A673 (cell line): ENCODE results near the gene RPTOR. TPM values are rescaled to one million over a fixed set of nuclear protein-coding genes. Genes with fewer than 3 reads are reported as not detected.

Experiments
- BruUV-seq: library from RNA; stranded (reverse); fragments of 400-500 nt; replicated peaks from 2 replicates; lab custom pipeline; 2021; lab: Mats Ljungman, UMichigan
- CTCF ChIA-PET: fragments of 300-600 bp; sonication (Branson Sonifier 250); formaldehyde crosslinking; loops from one replicate; lab custom pipeline; 2022; ENCODE audit warnings: antibody characterized with exemption; lab: Charles Lee
- POLR2A ChIA-PET: fragments of 300-600 bp; sonication (Branson Sonifier 250); formaldehyde crosslinking; loops from one replicate; lab custom pipeline; 2022; ENCODE audit warnings: antibody characterized with exemption; ENCODE audit not compliant: low non-redundant PET; lab: Charles Lee
- DNase-seq: peaks from one replicate; pipeline ENCODE4 v3.0.0-alpha.2; 2015; ENCODE audit warnings: low spot score
- H3K27ac ChIP-seq: fragments of 200-600 bp; sonication (generic); 2 replicates; pipeline ENCODE4 v1.5.1; 2016; ENCODE audit warnings: mixed run types, low read depth, mild to moderate bottlenecking, mixed read lengths, antibody characterized with exemption, low read length; ENCODE audit not compliant: poor library complexity, severe bottlenecking
- H3K27me3 ChIP-seq: fragments of 200-600 bp; sonication (generic); replicated peaks from 2 replicates; pipeline ENCODE4 v1.6.1; 2017; ENCODE audit warnings: mixed run types, low read depth, mild to moderate bottlenecking, mixed read lengths, antibody characterized with exemption, low read length; ENCODE audit not compliant: insufficient read depth, poor library complexity
- H3K36me3 ChIP-seq: fragments of 200-600 bp; sonication (generic); 2 replicates; pipeline ENCODE4 v1.6.1; 2016; ENCODE audit warnings: mixed run types, mild to moderate bottlenecking, mixed read lengths, antibody characterized with exemption, low read length; ENCODE audit not compliant: insufficient read depth, poor library complexity, severe bottlenecking
- H3K4me1 ChIP-seq: fragments of 200-600 bp; sonication (generic); 2 replicates; pipeline ENCODE4 v1.6.1; 2017; ENCODE audit warnings: mixed run types, mild to moderate bottlenecking, mixed read lengths, antibody characterized with exemption, low read length; ENCODE audit not compliant: insufficient read depth, poor library complexity, severe bottlenecking
- H3K4me3 ChIP-seq: fragments of 200-600 bp; sonication (generic); 2 replicates; pipeline ENCODE4 v1.5.1; 2016; ENCODE audit warnings: low read depth, mixed run types, mild to moderate bottlenecking, mixed read lengths, low read length; ENCODE audit not compliant: poor library complexity, severe bottlenecking
- H3K9me3 ChIP-seq: fragments of 200-600 bp; sonication (generic); 2 replicates; pipeline ENCODE4 v1.6.1; 2016; ENCODE audit warnings: mixed run types, low read depth, mild to moderate bottlenecking, mixed read lengths, antibody characterized with exemption, low read length; ENCODE audit not compliant: poor library complexity, severe bottlenecking
- EZH2 ChIP-seq: fragments of 200-600 bp; sonication (generic); IDR thresholded peaks from 2 replicates; pipeline ENCODE4 v1.6.1; 2017; ENCODE audit warnings: borderline replicate concordance, low read depth, mild to moderate bottlenecking, mixed read lengths, antibody characterized with exemption, low read length; ENCODE audit not compliant: poor library complexity, severe bottlenecking
- intact Hi-C: fragments of 100-400 bp; cut with micrococcal nuclease; formaldehyde crosslinking; loops from one replicate; pipeline ENCODE4 v1.10.0; 2022; ENCODE audit not compliant: unreplicated experiment
- total RNA-seq: library from RNA; stranded (reverse); gene quantifications from 2 replicates; pipeline ENCODE4 v1.2.3, GENCODE V29; 2021
- TF ChIP-seq, protein P1 (sequence below): fragments of 300-800, 200-600 bp; sonication (generic); conservative IDR thresholded peaks from 2 replicates; pipeline ENCODE4 v1.5.1; 2017; ENCODE audit warnings: low read depth, mild to moderate bottlenecking, antibody characterized with exemption, low read length, moderate library complexity, mixed read lengths

The RPTOR gene
- total RNA-seq, 1 experiment from 2014 or later, result 55.2 TPM

DNA sequence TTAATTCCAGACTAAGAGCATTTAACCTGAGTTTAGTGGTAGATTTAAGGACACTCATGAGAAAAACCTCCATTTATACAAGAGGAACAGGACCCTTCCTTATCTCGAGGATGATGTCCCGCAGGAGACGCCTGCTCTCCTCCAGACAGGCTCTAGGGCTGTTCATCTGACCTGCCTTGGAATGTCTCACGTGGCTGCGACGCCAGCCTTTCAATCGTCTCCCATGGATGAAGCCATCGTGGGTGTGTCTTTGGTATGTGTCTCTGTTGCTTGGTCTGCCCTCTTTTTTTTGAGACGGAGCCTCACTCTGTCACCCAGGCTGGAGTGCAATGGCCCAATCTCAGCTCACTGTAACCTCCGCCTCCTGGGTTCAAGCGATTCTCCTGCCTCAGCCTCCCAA is 463.5 kb downstream of the RPTOR start:
- Histone ChIP-seq H3K27ac (no peak overlapping the region), H3K36me3 (no peaks in the 10 kb centered on the region), H3K9me3 (no peaks in the 10 kb centered on the region), H3K27me3 (peaks cover 42% of the 10 kb centered on the region), H3K4me1 (peaks cover 12% of the 10 kb centered on the region), H3K4me3 (no peak overlapping the region)
- intact Hi-C loops, result no loop called here
- ChIA-PET POLR2A (no interaction called here), CTCF (no interaction called here)
- BruUV-seq, result no TSS peak
- no peak for DNase-seq
- TF ChIP-seq EZH2, result no peak
- TF ChIP-seq, protein P1, sequence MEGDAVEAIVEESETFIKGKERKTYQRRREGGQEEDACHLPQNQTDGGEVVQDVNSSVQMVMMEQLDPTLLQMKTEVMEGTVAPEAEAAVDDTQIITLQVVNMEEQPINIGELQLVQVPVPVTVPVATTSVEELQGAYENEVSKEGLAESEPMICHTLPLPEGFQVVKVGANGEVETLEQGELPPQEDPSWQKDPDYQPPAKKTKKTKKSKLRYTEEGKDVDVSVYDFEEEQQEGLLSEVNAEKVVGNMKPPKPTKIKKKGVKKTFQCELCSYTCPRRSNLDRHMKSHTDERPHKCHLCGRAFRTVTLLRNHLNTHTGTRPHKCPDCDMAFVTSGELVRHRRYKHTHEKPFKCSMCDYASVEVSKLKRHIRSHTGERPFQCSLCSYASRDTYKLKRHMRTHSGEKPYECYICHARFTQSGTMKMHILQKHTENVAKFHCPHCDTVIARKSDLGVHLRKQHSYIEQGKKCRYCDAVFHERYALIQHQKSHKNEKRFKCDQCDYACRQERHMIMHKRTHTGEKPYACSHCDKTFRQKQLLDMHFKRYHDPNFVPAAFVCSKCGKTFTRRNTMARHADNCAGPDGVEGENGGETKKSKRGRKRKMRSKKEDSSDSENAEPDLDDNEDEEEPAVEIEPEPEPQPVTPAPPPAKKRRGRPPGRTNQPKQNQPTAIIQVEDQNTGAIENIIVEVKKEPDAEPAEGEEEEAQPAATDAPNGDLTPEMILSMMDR, result no peak

DNA sequence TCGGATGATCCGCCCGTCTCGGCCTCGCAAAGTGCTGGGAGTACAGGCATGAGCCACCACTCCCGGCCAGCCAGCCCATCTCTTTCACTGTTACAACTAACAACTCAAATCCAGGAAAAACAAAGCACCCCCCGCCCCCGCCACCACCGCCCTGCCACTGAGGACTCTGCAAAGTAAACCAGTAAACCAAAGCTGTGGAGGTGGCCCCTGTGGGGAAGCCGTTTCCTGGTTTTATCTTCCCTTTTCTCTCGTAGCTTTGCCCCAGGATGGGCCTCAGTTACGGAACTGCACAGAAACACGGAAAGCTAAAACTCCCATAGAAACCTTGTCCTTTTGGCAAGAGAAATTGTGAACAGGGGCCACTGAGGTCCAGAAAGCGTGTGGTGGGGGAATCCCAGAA is 464.5 kb downstream of the RPTOR start:
- no peaks in the 10 kb centered on the region for H3K9me3 ChIP-seq
- H3K27ac ChIP-seq, result no peak overlapping the region
- intact Hi-C loops, result no loop called here
- no peaks in the 10 kb centered on the region for H3K36me3 ChIP-seq
- ChIA-PET POLR2A (no interaction called here), CTCF (no interaction called here)
- H3K27me3 ChIP-seq, result peaks cover 33% of the 10 kb centered on the region
- H3K4me3 ChIP-seq, result no peak overlapping the region
- TF ChIP-seq EZH2, result no peak
- TF ChIP-seq, protein P1, result no peak
- BruUV-seq, result no TSS peak
- no peak for DNase-seq
- H3K4me1 ChIP-seq, result peaks cover 4% of the 10 kb centered on the region

DNA sequence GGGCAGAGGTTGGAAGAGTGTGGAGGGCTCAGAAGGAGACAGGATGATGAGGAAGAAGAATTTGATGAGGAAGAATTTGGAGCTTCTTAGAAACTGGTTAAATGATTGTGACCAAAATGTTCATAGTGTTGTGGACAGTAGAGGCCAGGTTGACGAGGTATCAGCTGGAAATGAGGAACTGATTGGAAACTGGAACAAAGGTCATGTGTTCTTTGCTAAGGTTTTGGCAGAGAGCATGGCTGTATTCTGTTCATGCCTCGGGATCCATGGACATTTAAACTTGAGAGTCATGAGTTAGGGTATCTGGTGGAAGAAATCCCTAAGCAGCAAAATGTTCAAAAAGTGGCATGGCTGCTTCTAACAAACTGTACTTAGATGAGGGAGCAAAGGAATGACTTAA is 466.3 kb downstream of the RPTOR start:
- POLR2A ChIA-PET, result interaction anchor here (0.6 kb wide), 1 partner anchor 1232 kb away, joined by 3 read pairs; no protein-coding TSS in a partner anchor
- Histone ChIP-seq H3K27ac (no peak overlapping the region), H3K27me3 (peaks cover 17% of the 10 kb centered on the region), H3K36me3 (no peaks in the 10 kb centered on the region), H3K4me1 (no peaks in the 10 kb centered on the region), H3K9me3 (no peaks in the 10 kb centered on the region), H3K4me3 (no peak overlapping the region)
- BruUV-seq, result no TSS peak
- TF ChIP-seq EZH2, result no peak
- TF ChIP-seq, protein P1, result no peak
- CTCF ChIA-PET, result no interaction called here
- DNase-seq, result no peak
- intact Hi-C loops, result no loop called here
